HG03039 (cell line): Measurements from ENCODE around the gene GRP.

Experiments
- ATAC-seq: cut with Tn5 transposase; IDR thresholded peaks from one replicate; pipeline ENCODE4 v1.9.1; 2021; ENCODE audit warnings: mild to moderate bottlenecking, moderate library complexity; ENCODE audit not compliant: unreplicated experiment

GRP gene

DNA sequence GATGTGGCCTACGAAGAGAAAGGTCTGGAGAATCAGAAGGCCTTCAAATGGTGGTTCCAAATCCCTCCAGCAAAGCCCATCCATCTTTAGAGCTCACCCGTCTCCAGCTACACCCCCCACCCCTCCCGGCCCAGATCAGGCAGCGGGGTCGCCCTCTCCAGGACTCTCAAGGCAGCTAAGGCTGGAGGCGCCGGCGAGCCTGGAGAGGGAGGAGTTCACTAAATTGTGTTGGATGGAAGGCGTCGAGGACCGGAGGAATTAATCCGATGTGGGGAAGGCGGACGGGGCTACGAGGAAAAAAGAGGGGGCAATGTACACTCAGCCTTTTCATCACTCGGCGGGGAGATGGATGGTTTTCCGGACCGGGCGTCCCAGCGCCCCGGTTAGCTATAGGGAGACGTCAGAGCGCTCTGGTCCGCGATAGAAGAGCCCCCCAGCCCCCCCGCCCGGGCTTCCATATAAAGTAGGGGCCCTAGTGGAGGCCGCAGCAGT, at the start of gene GRP:
TSS of gene GRP (plus strand) at position 487 of the 492 bp plus-strand sequence. CDS start 108 bp downstream, outside the sequence.
- no peak for ATAC-seq

GRCh38 chr18:59172664-59173249, 47.2 kb upstream of the GRP start:
- no peak for ATAC-seq

DNA sequence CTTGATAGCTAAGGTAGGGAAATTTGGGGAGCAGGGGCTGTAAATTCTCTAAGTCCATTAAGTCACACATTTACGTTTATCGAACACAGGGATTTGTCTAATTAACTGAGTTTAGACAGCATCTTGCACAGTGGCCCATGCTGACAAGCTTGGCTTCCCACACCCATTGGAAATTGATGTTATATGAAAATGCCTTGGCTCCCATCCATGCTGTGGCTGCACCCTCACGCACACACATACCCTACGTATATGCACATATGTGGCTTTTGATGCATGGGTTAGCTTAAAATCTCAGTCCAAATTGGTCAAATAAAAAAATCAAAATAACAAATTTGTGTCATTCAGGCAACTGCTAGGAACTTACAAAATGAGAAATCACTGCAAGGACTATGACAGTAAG, 42.5 kb upstream of the GRP start:
- ATAC-seq, result no peak

DNA sequence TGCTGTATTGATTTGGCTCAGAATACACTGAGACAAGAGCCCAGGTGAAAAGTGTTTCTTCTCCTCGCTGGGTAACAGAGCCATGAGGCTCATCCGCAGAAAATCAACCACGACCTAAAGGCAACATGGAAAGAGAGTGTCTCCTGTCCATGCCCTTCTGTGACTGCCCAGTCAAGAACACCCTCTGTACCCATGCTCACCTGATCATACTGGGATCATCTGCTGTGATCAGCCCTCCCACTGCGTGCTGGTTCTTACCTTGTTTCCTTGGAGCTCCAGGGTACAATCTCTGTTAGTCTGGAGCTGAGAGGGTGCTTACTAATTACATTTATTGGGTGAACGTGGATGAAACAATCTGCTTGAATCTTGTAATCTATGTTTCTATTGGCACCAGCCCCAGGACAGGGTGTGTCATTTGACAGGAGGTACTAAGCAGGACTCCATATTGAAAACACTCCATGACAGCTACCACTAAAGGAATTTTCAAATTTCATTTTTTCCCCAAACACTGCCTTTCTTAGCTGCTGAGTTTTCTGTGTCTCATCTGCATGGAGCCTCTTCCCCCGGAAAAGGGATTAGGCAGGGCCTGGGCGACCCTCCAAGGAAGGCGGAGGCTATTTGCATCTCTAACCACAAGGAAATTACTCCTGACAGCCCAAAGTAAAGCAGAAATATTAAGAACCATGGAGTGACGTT, 39.7 kb upstream of the GRP start:
- no peak for ATAC-seq

GRCh38 chr18:59182673-59183072, 37.3 kb upstream of the GRP start:
- no peak for ATAC-seq

- ATAC-seq, result no peak
Measured at GRCh38 chr18:59189008-59189407, 30.9 kb upstream of the GRP start.

DNA sequence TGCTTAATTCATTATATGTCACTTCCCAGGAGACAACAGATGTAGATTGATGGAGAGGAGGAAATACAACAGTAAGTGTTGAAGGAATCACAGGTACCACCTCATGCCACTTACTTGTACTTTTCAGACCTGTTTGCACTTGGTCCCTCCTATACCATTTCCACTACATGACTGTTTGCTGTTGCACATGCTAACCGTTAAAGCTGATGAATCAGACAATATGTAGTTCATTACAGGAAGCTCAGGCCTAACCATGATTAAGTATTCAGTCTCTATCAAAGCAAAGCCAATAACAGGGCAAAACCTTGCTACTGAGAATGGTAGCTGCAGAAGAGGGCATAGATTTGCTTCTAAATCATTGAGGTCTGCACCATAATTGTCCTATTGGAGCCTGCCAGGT, 30.2 kb upstream of the GRP start:
- ATAC-seq, result no peak

GRCh38 chr18:59196161-59196725, 23.7 kb upstream of the GRP start:
- ATAC-seq, result no peak

DNA sequence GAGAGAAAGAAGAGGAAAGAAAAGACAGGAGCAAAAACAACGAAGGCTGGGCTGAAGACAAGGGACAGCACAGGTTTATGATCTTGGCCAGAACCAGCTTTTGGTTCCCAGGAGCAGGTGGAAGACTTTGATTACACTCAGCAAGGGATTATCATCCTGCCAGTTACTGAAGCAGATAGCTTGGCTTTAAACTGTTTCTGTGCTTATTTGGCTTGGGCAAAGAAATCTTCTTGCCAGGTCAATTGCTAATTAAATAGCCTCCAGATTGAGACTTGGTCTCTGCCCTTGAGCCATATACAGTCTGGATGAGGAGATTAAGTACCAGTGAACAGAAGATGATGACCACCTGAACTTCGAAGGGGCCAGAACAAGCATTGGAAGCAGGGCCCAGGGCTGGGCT, 22.3 kb upstream of the GRP start:
- no peak for ATAC-seq

DNA sequence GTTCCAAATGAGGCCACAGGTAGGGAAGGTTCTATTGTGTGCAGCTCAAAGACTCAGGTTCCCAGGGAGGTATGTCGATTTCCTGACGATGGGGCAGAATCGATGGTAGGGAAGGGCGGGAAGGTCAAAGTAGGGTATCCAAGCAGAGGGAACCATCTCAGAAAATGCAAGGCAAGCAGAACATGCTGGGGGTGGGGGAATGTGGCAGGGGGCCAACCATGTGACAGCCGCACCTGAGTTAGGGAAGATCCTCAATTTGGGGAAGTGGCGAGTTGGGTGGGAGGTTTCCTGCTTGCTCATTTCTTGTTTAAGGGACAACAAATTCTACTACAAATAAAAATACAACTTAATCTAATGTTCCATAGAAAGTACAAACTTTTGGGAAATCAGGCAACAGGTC, 21.7 kb upstream of the GRP start:
- no peak for ATAC-seq

GRCh38 chr18:59200787-59201186, 19.2 kb upstream of the GRP start:
- no peak for ATAC-seq

GRCh38 chr18:59202258-59202820, 17.6 kb upstream of the GRP start:
- ATAC-seq, result no peak

- ATAC-seq, result no peak
Measured at GRCh38 chr18:59207506-59207905, 12.5 kb upstream of the GRP start.

DNA sequence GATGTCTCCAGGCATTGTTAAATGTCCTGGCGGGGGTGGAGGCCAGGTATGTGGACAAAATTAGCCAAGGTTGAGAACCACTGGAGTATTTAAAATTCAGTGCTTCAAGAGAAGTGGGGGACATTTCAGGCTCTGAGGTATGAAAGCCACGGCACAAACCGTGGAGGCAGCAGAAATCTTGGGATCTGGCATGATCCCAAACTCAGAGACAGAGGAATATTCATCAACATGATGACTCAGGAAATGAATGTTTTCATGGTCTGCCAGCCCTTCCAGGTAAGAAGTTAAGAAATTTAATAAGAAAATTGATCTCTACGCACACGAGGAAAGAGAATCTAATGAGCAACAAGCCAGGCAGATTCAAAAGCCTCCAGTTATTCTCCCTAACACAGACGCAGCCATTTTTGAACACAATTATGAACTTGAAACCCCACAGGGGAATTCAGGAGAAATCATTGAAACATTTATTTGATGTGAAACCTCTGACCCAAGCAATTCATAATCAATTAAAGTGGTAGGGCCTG, 11.3 kb upstream of the GRP start:
- ATAC-seq, result no peak

DNA sequence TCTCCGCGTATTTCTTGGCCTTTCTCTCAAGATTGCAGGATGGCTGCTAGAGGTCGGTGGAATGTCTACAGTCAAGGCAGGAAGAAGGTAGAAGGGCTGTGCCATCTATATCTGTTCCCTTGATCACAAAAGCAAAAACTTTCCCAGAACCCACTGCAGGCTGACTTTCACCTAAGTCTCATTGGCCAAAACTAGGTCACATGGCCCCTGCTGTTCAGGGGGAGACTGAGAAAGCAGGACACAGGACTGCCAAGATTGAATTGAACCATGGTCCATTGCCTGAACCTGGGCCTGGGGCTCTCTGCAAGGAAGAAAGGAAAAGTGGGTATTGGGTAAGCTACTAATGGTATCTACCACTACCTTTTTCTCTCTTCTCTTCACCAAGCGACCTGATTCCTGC, 9.7 kb upstream of the GRP start:
- no peak for ATAC-seq

DNA sequence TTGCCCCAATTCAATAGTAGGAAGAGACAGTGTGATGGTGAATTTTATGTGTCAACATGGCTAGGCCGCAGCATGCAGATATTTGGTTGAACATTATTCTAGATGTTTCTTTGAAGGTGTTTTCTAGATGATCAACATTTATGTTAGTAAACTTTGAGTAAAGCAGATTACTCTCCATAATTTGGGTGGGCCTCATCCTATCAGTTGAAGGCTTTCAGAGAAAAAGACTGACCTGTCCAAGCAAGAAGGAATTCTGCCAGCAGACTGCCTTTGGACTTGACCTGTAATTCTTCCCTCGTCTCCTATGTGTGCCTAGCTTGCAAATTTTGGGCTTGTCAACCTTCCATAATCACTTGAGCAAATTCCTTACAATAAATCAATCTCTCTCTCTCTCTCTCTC, 8.3 kb upstream of the GRP start:
- no peak for ATAC-seq

DNA sequence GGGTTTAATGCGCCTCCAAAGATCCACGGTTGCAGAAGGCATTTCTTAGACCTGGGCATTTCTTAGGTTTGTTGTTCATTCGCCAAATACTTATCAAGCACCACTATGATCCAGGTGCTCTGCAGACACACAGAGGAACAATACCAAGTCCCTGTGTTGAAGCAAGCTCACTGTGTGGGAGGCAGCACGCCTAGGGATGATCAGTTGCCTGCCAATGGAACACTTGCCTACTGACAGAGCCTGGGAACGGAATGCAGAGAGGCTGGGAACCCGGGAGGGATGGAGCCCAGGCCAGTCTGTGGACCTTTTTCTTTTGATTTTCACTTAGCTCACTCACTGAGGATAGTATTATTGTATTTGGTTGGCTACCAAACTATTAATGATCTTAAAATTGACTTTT, 1.9 kb upstream of the GRP start:
- no peak for ATAC-seq

DNA sequence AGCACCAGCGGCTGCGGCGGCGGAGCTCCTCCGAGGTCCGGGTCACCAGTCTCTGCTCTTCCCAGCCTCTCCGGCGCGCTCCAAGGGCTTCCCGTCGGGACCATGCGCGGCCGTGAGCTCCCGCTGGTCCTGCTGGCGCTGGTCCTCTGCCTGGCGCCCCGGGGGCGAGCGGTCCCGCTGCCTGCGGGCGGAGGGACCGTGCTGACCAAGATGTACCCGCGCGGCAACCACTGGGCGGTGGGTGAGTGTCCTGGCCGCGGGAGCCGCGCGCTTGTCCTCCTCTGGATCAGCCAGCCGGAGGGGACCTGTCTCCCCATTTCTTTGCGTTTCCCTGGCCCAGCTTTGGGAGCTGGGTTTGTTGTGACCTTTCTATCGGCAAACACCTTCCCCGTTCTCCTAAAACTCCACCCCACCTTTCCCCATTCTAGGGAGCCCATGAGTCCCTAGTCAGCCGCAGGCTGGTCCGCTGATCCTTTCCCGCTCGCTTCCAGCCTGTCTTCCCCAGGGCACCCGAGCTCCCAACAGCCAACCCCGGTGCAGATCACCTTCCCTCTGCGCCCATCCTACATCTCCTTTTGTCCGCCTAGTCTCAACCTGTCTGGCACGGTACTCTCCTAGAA, 316 bp downstream of the GRP start:
- ATAC-seq, result no peak

- ATAC-seq, result no peak
Measured at GRCh38 chr18:59220784-59221765, 1.1 kb downstream of the GRP start.

- no peak for ATAC-seq
Measured at GRCh38 chr18:59222341-59222740, 2.4 kb downstream of the GRP start.
